Measurements from ENCODE around the gene TAF4B.

TAF4B gene

GRCh38 chr18:26421503-26421902, 195.3 kb downstream of the TAF4B start:
- Histone ChIP-seq H2AFZ (ENCODE audit: low read depth, low read length) (no peak overlapping the region), H3K9ac (ENCODE audit: low read length) (no peak overlapping the region), H4K20me1 (ENCODE audit: insufficient read depth, low read length) (no peaks in the 10 kb centered on the region), H3K27me3 (ENCODE audit: low read depth, low read length) (0 out of 2 replicates have a peak, but pooled peaks cover 5% of the 10 kb centered on the region), H3K79me2 (ENCODE audit: low read length) (no peaks in the 10 kb centered on the region), H3K27ac (ENCODE audit: low read length) (no peak overlapping the region), H3K4me2 (ENCODE audit: low read length) (no peak overlapping the region), H3K4me3 (ENCODE audit: low read length) (no peak overlapping the region), H3K4me1 (ENCODE audit: low read length) (peaks cover 30% of the 10 kb centered on the region), H3K9me3 (ENCODE audit: insufficient read depth, low read length) (no peaks in the 10 kb centered on the region), H3K36me3 (replicated peaks; ENCODE audit: low read depth, low read length) (no peaks in the 10 kb centered on the region)
- TF ChIP-seq CTCF (IDR thresholded peaks at IDR 0.05; ENCODE audit: low read depth, low read length) (no peak), EZH2phosphoT487 (IDR thresholded peaks at IDR 0.05; ENCODE audit: low read depth) (no peak)

- Histone ChIP-seq H3K9me3 (ENCODE audit: insufficient read depth, low read length) (no peaks in the 10 kb centered on the region), H3K36me3 (replicated peaks; ENCODE audit: low read depth, low read length) (no peaks in the 10 kb centered on the region), H3K4me1 (ENCODE audit: low read length) (peaks cover 30% of the 10 kb centered on the region), H4K20me1 (ENCODE audit: insufficient read depth, low read length) (no peaks in the 10 kb centered on the region), H3K4me3 (ENCODE audit: low read length) (no peak overlapping the region), H3K79me2 (ENCODE audit: low read length) (no peaks in the 10 kb centered on the region), H2AFZ (ENCODE audit: low read depth, low read length) (no peak overlapping the region), H3K9ac (ENCODE audit: low read length) (peak overlapping the region; percentile 11; the same call in 1 of the 2 replicates), H3K4me2 (ENCODE audit: low read length) (peak overlapping the region; percentile 76), H3K27ac (ENCODE audit: low read length) (peak overlapping the region; percentile 58; the same call in 1 of the 2 replicates), H3K27me3 (ENCODE audit: low read depth, low read length) (0 out of 2 replicates have a peak, but pooled peaks cover 5% of the 10 kb centered on the region)
- TF ChIP-seq EZH2phosphoT487 (IDR thresholded peaks at IDR 0.05; ENCODE audit: low read depth), result no peak
- TF ChIP-seq CTCF (IDR thresholded peaks at IDR 0.05; ENCODE audit: low read depth, low read length), result no peak
Observed at GRCh38 chr18:26421931-26422330, 195.7 kb downstream of the TAF4B start.

- H3K4me3 ChIP-seq (ENCODE audit: low read length), result peak overlapping the region; percentile 47
- H3K27ac ChIP-seq (ENCODE audit: low read length), result peak overlapping the region; percentile 58
- H3K9me3 ChIP-seq (ENCODE audit: insufficient read depth, low read length), result no peaks in the 10 kb centered on the region
- H3K4me2 ChIP-seq (ENCODE audit: low read length), result peak overlapping the region; percentile 76
- H3K36me3 ChIP-seq (replicated peaks; ENCODE audit: low read depth, low read length), result no peaks in the 10 kb centered on the region
- H3K27me3 ChIP-seq (ENCODE audit: low read depth, low read length), result 0 out of 2 replicates have a peak, but pooled peaks cover 5% of the 10 kb centered on the region
- TF ChIP-seq EZH2phosphoT487 (IDR thresholded peaks at IDR 0.05; ENCODE audit: low read depth), result no peak
- H3K9ac ChIP-seq (ENCODE audit: low read length), result peak overlapping the region; percentile 11; the same call in 1 of the 2 replicates
- no peak overlapping the region for H2AFZ ChIP-seq (ENCODE audit: low read depth, low read length)
- peaks cover 30% of the 10 kb centered on the region for H3K4me1 ChIP-seq (ENCODE audit: low read length)
- H4K20me1 ChIP-seq (ENCODE audit: insufficient read depth, low read length), result no peaks in the 10 kb centered on the region
- H3K79me2 ChIP-seq (ENCODE audit: low read length), result no peaks in the 10 kb centered on the region
Observed at GRCh38 chr18:26422472-26423162, 196.4 kb downstream of the TAF4B start.

GRCh38 chr18:26424428-26425147, 198.3 kb downstream of the TAF4B start:
- Histone ChIP-seq H3K4me1 (ENCODE audit: low read length) (peaks cover 30% of the 10 kb centered on the region), H3K27me3 (ENCODE audit: low read depth, low read length) (0 out of 2 replicates have a peak, but pooled peaks cover 5% of the 10 kb centered on the region), H3K4me3 (ENCODE audit: low read length) (no peak overlapping the region), H3K9ac (ENCODE audit: low read length) (no peak overlapping the region), H3K79me2 (ENCODE audit: low read length) (no peaks in the 10 kb centered on the region), H4K20me1 (ENCODE audit: insufficient read depth, low read length) (no peaks in the 10 kb centered on the region), H3K4me2 (ENCODE audit: low read length) (no peak overlapping the region), H3K9me3 (ENCODE audit: insufficient read depth, low read length) (no peaks in the 10 kb centered on the region), H2AFZ (ENCODE audit: low read depth, low read length) (no peak overlapping the region), H3K27ac (ENCODE audit: low read length) (no peak overlapping the region), H3K36me3 (replicated peaks; ENCODE audit: low read depth, low read length) (no peaks in the 10 kb centered on the region)
- no peak for TF ChIP-seq CTCF (IDR thresholded peaks at IDR 0.05; ENCODE audit: low read depth, low read length)
- TF ChIP-seq EZH2phosphoT487 (IDR thresholded peaks at IDR 0.05; ENCODE audit: low read depth), result no peak
